Heart left ventricle (tissue), 16 donors: ENCODE measurements around the gene MLST8. TPM values are rescaled to one million over a fixed set of nuclear protein-coding genes. Genes with fewer than 3 reads are reported as not detected.

Source experiments
- ATAC-seq, 4 donors: fragments of 200-7000 bp; cut with Tn5 transposase; one replicate each; pipeline ENCODE4 v1.9.1; 2020 to 2022; ENCODE audit warnings: moderate library complexity in 4 of 4, mild to moderate bottlenecking in 3 of 4, moderate number of reproducible peaks in 1 of 4
- DNase-seq, 5 donors: peaks; one replicate each; pipeline ENCODE4 v3.0.0-alpha.2; 2020
- H3K27ac ChIP-seq, 12 donors: fragments of 200-600 bp; sonication (generic) in 4 of 12; one replicate each; pipeline versions ENCODE4 v1.5.0 to v1.8.0; 2016 to 2022; ENCODE audit warnings: mild to moderate bottlenecking in 2 of 12
- H3K27me3 ChIP-seq, 9 donors: fragments of 200-600 bp; sonication (generic) in 2 of 9; one replicate each; pipeline versions ENCODE4 v1.5.1 to v1.8.0; 2016 to 2022; ENCODE audit warnings: mild to moderate bottlenecking in 3 of 9
- H3K36me3 ChIP-seq, 9 donors: fragments of 200-600 bp; sonication (generic) in 2 of 9; one replicate each; pipeline versions ENCODE4 v1.5.0 to v1.8.0; 2018 to 2022; ENCODE audit warnings: mild to moderate bottlenecking in 2 of 9
- H3K4me1 ChIP-seq, 12 donors: fragments of 200-600 bp; sonication (generic) in 4 of 12; one replicate each; pipeline versions ENCODE4 v1.5.0 to v1.8.0; 2016 to 2022; ENCODE audit warnings: mild to moderate bottlenecking in 3 of 12
- H3K4me3 ChIP-seq, 12 donors: fragments of 200-600 bp; sonication (generic) in 4 of 12; one replicate each; pipeline versions ENCODE4 v1.5.0 to v1.8.0; 2017 to 2022; ENCODE audit warnings: mild to moderate bottlenecking in 9 of 12, moderate library complexity in 4 of 12
- H3K9me3 ChIP-seq, 12 donors: fragments of 200-600 bp; sonication (generic) in 4 of 12; one replicate each; pipeline versions ENCODE4 v1.5.0 to v1.8.0; 2016 to 2022; ENCODE audit warnings: mild to moderate bottlenecking in 1 of 12
- CTCF ChIP-seq, 12 donors: fragments of 200-600 bp; sonication (generic) in 4 of 12; IDR thresholded peaks; one replicate each; pipeline versions ENCODE4 v1.5.0 to v1.8.0; 2018 to 2022; ENCODE audit warnings: antibody characterized with exemption in 12 of 12, mild to moderate bottlenecking in 5 of 12
- POLR2A ChIP-seq, 2 donors: fragments of 450-650 bp; IDR thresholded peaks; one replicate each; pipeline ENCODE4 v1.6.1; 2017; ENCODE audit warnings: antibody characterized with exemption in 2 of 2, mild to moderate bottlenecking in 2 of 2, moderate library complexity in 2 of 2
- WGBS, 4 donors: extraction: QIAGEN DNeasy Blood & Tissue Kit in 2 of 4; methylation state at CpG; one replicate each; pipeline versions ENCODE4 v1.1.5 to v1.1.7; 2013 to 2018; 5-methylcytosine and 5-hydroxymethylcytosine counted together
- intact Hi-C, 10 donors: fragments of 100-400 bp; cut with DNase I; formaldehyde crosslinking; loops; one replicate each; pipeline versions ENCODE4 v1.11.1 to v1.14.2; 2022
- polyA plus RNA-seq, 2 donors: library from polyadenylated mRNA; stranded (reverse); fragments of 200-250 nt; gene quantifications; one replicate each; pipeline ENCODE4 v1.2.3, GENCODE V29; 2013
- total RNA-seq, 9 donors: library from RNA; depleted of rRNA in 2 of 9; stranded (reverse); fragments of >200 nt in 2 of 9; fragmentation: NEBNext Ultra II Directional in 3 of 9; extraction: Animal tissue kit (Norgen Biotek cat#: 25700) in 3 of 9; gene quantifications; one replicate each; pipeline versions ENCODE4 v1.1.0 to v1.2.4, GENCODE V29; 2016 to 2023
- donor health status: ischemic (EF 13 %, LVEDD 7.1; RV severe dilation, severe dysfunction).
- donor health status: healthy with polysubstance abuse.
- donor health status: DM: no; HTN: yes; CAD: no.
- donor health status: DM: no; HTN: no; CAD: no.
- donor health status: ischemic (EF 25% LVEDD 6.9; RV normal size, moderate dysfunction).
- donor health status: ischemic (EF 25% LVEDD 5.7; RV mildly dilated, moderate dysfunction).
- donor health status: healthy.
- donor health status: DM: yes; HTN: yes; CAD: no.
- donor health status: ischemic (EF 35%, LVEDD 5.7; RV mildly dilated, moderate dysfunction).
- donor health status: nonischemic (EF 11% LVEDD 7.7; RV severe dilation, severe dysfunction).
- donor health status: DM: yes; HTN: yes; CAD: no.
- donor health status: PGD.
- donor health status: ischemic (EF 29% LVEDD 5.4; RV normal size, mild dysfunction).
- donor health status: nonischemic (EF 23%, LVEDD 6.1; RV moderate dilation, normal function).

The MLST8 gene
- total and polyA plus RNA-seq, 11 donors: 19.8 to 49.0 (median 23.5) TPM

GRCh38 chr16:2229632-2230250 is 24.5 kb downstream of the MLST8 start:
- 85 to 93% (median 93%) methylated on average over 15 to 23 of the region's 23 CpGs for WGBS, 4 donors
- ATAC-seq: no peak
- peaks cover 7 to 80% (median 66%) of the 10 kb centered on the region in 9 donors for H3K36me3 ChIP-seq

GRCh38 chr16:2230376-2230775 is 25.1 kb downstream of the MLST8 start:
- H3K27ac ChIP-seq: no peak overlapping the region
- intact Hi-C loops: no loop called here
- no peak overlapping the region for H3K4me3 ChIP-seq
- no peaks in the 10 kb centered on the region for H3K27me3 ChIP-seq
- no peak for ATAC-seq
- H3K4me1 ChIP-seq: peaks cover 0 to 16% (median 3%) of the 10 kb centered on the region in 12 donors
- no peak for TF ChIP-seq CTCF (IDR thresholded peaks at IDR 0.05)
- no peak for TF ChIP-seq POLR2A (IDR thresholded peaks at IDR 0.05)
- no peak for DNase-seq
- WGBS, 4 donors: 86 to 93% (median 91%) methylated on average over 5 to 13 of the region's 13 CpGs
- H3K36me3 ChIP-seq: peaks cover 7 to 87% (median 72%) of the 10 kb centered on the region in 9 donors
- H3K9me3 ChIP-seq: no peaks in the 10 kb centered on the region

More at GRCh38 chr16:2229632-2230250, 24.5 kb downstream of the MLST8 start:
- intact Hi-C loops: no loop called here
- TF ChIP-seq CTCF (IDR thresholded peaks at IDR 0.05): no peak
- no peak for TF ChIP-seq POLR2A (IDR thresholded peaks at IDR 0.05)
- Histone ChIP-seq H3K27ac (no peak overlapping the region), H3K4me3 (no peak overlapping the region), H3K9me3 (no peaks in the 10 kb centered on the region), H3K4me1 (peaks cover 0 to 20% (median 8%) of the 10 kb centered on the region in 12 donors), H3K27me3 (no peaks in the 10 kb centered on the region)
- no peak for DNase-seq

- H3K27ac ChIP-seq: no peak overlapping the region
- H3K27me3 ChIP-seq: peaks cover 0 to 6% (median 0%) of the 10 kb centered on the region in 9 donors
- peaks cover 0 to 14% (median 4%) of the 10 kb centered on the region in 12 donors for H3K4me1 ChIP-seq
- ATAC-seq (no peak), DNase-seq (peak in 1 of 5 donors; percentile 24)
- H3K9me3 ChIP-seq: no peaks in the 10 kb centered on the region
- H3K36me3 ChIP-seq: peaks cover 7 to 90% (median 78%) of the 10 kb centered on the region in 9 donors
- 87 to 90% (median 89%) methylated on average over 26 to 29 of the region's 29 CpGs for WGBS, 4 donors
- no peak overlapping the region for H3K4me3 ChIP-seq
- intact Hi-C loops: no loop called here
- TF ChIP-seq CTCF (IDR thresholded peaks at IDR 0.05): no peak
- no peak for TF ChIP-seq POLR2A (IDR thresholded peaks at IDR 0.05)
These were observed 26.0 kb downstream of the MLST8 start for GRCh38 chr16:2231016-2231931.
